Measurements from ENCODE around the gene CCND1. TPM values are rescaled to one million over a fixed set of nuclear protein-coding genes. Genes with fewer than 3 reads are reported as not detected.

CCND1 gene
- total and polyA plus RNA-seq, 10 of the 15 experiments (the other 5 are each of a cell fraction or from before 2014, with no cell fraction given) = 0.09 to 6.6 (median 0.59) TPM; not detected in 2

GRCh38 chr11:69625476-69625875 is 15.5 kb upstream of the CCND1 start:
- ChIA-PET CTCF (no interaction called here), SMC1A (ENCODE audit: uncharacterized antibody, unreplicated experiment) (no interaction called here), POLR2A (no interaction called here), RAD21 (ENCODE audit: unreplicated experiment) (no interaction called here)
- Histone ChIP-seq H3K4me1 (ENCODE audit: control insufficient read depth, insufficient read depth, low read length) (no peaks in the 10 kb centered on the region), H3K27ac (ENCODE audit: control insufficient read depth, insufficient read depth) (no peak overlapping the region), H3K9me3 (replicated peaks; ENCODE audit: control insufficient read depth, insufficient read depth, low read length) (no peaks in the 10 kb centered on the region; the same call in 2 of the 3 replicates), H4K20me1 (ENCODE audit: control insufficient read depth, insufficient read depth) (no peaks in the 10 kb centered on the region), H3K9ac (ENCODE audit: control insufficient read depth, insufficient read depth, low read length) (no peak overlapping the region), H3K36me3 (ENCODE audit: control insufficient read depth in 2 of 2, insufficient read depth in 2 of 2, low read length in 1 of 2) (no peaks in the 10 kb centered on the region), H3K4me3 (no peak overlapping the region), H3K79me2 (ENCODE audit: control insufficient read depth, insufficient read depth, low read length) (no peaks in the 10 kb centered on the region), H3K4me2 (ENCODE audit: control insufficient read depth, insufficient read depth) (no peak overlapping the region), H2AFZ (ENCODE audit: control insufficient read depth, low read depth, low read length) (no peak overlapping the region), H3K27me3 (replicated peaks in 1 of 2; ENCODE audit: control insufficient read depth in 2 of 2, insufficient read depth in 2 of 2, low read length in 1 of 2) (0 out of 4 replicates have a peak, but pooled peaks cover 0 to 2% of the 10 kb centered on the region in 2 experiments)
- WGBS (ENCODE audit: insufficient coverage, insufficient replicate concordance, low lambda C conversion rate, missing lambda C conversion rate) = 50% methylated on average over 9 of the region's 10 CpGs
- no TSS peak for BruUV-seq (replicated peaks)
- intact Hi-C loops (cut with micrococcal nuclease; ENCODE audit: unreplicated experiment) (no loop called here), in situ Hi-C loops (cut with MboI) (no loop called here)
- DNase-seq (ENCODE audit: low read depth, low spot score) (no peak), ATAC-seq (no peak), FAIRE-seq (no peak)
- TF ChIP-seq NRF1 (conservative IDR thresholded peaks at IDR 0.05; ENCODE audit: low read depth, low read length) = no peak
- no peak for TF ChIP-seq ZNF592 (IDR thresholded peaks at IDR 0.05)
- no peak for TF ChIP-seq WRNIP1 (IDR thresholded peaks at IDR 0.05; ENCODE audit: borderline replicate concordance, low read depth, low read length)
- no peak for TF ChIP-seq EZH2 (IDR thresholded peaks at IDR 0.05; ENCODE audit: borderline replicate concordance, control insufficient read depth, low read depth, low read length)
- no peak for TF ChIP-seq LARP7 (IDR thresholded peaks at IDR 0.05)
- no peak for TF ChIP-seq RELB (IDR thresholded peaks at IDR 0.05; ENCODE audit: low read depth)
- no peak for TF ChIP-seq NFIC (IDR thresholded peaks at IDR 0.05; ENCODE audit: low read depth, low read length)
- TF ChIP-seq BHLHE40 (IDR thresholded peaks at IDR 0.05; ENCODE audit: borderline replicate concordance in 1 of 2, low read depth in 2 of 2, low read length in 1 of 2) = no peak
- no peak for TF ChIP-seq RAD51 (IDR thresholded peaks at IDR 0.05)
- no peak for TF ChIP-seq E2F4 (IDR thresholded peaks at IDR 0.05; ENCODE audit: low read depth, low read length)
- TF ChIP-seq BRCA1 (IDR thresholded peaks at IDR 0.05; ENCODE audit: low read depth, low read length) = no peak
- no peak for TF ChIP-seq ZNF24 (IDR thresholded peaks at IDR 0.05)
- no peak for TF ChIP-seq RAD21 (IDR thresholded peaks at IDR 0.05; ENCODE audit: insufficient read depth, low read depth, low read length)
- TF ChIP-seq JUNB (IDR thresholded peaks at IDR 0.05) = no peak
- no peak for TF ChIP-seq IKZF1 (conservative IDR thresholded peaks at IDR 0.05)
- no peak for TF ChIP-seq KLF5 (IDR thresholded peaks at IDR 0.05; ENCODE audit: partially characterized antibody)
